ENCODE results near the gene FAM89A. TPM values are rescaled to one million over a fixed set of nuclear protein-coding genes. Genes with fewer than 3 reads are reported as not detected.

FAM89A gene
- total and polyA plus RNA-seq, 2 of the 8 experiments (the other 6 are each of a cell fraction or from before 2014, with no cell fraction given) = 2.1 to 2.2 TPM

DNA sequence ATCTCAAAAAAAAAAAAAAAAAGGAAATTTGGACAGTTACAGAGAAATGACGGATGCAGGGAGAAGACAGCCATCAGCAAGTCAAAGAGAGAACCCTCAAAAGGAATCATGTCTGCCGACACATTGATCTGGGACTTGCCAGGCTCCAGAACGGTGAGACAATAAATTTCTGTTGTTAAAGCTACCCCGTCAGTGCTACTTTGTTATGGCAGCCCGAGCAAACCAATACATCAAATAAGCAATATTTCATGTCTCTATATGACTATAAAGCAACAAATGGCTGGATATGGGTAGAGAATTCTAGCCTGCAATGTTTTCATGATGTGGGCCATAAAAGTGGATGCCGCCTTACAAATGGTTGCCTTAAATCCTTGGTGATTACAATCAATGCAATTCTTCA lies 23.3 kb upstream of the FAM89A start:
- Histone ChIP-seq H3K9me3 (ENCODE audit: insufficient read depth in 2 of 2, low read depth in 1 of 2, low read length in 1 of 2) (no peaks in the 10 kb centered on the region), H3K4me2 (ENCODE audit: insufficient read depth in 1 of 2, low read depth in 2 of 2, low read length in 2 of 2) (no peak overlapping the region), H2BK15ac (ENCODE audit: low read length) (no peak overlapping the region), H3K79me1 (ENCODE audit: low read depth, low read length) (no peaks in the 10 kb centered on the region), H4K5ac (ENCODE audit: insufficient read length, low read depth, low read length) (no peak overlapping the region), H4K20me1 (replicated peaks in 1 of 2; ENCODE audit: control insufficient read depth in 1 of 2, insufficient read depth in 2 of 2, low read length in 2 of 2) (no peaks in the 10 kb centered on the region), H3K23me2 (ENCODE audit: low read depth, low read length) (no peaks in the 10 kb centered on the region), H4K8ac (ENCODE audit: extremely low read depth, insufficient read depth, low read length) (no peak overlapping the region), H2AFZ (ENCODE audit: low read length) (no peak overlapping the region), H3K36me3 (ENCODE audit: control insufficient read depth in 2 of 4, insufficient read depth in 4 of 4, low read length in 3 of 4) (no peaks in the 10 kb centered on the region), H3K4me3 (ENCODE audit: extremely low read depth in 1 of 4, insufficient read depth in 2 of 4, low read depth in 3 of 4, low read length in 4 of 4) (no peak overlapping the region), H3K4me1 (replicated peaks in 1 of 4; ENCODE audit: control insufficient read depth in 3 of 4, insufficient read depth in 4 of 4, low read length in 3 of 4) (no peaks in the 10 kb centered on the region), H3K27me3 (replicated peaks in 1 of 4; ENCODE audit: control insufficient read depth in 3 of 4, extremely low read depth in 1 of 4, insufficient read depth in 3 of 4, low read length in 3 of 4) (no peaks in the 10 kb centered on the region), H3K9ac (replicated peaks in 1 of 4; ENCODE audit: extremely low read depth in 1 of 4, low read depth in 3 of 4, low read length in 3 of 4) (no peak overlapping the region), H2AK5ac (ENCODE audit: low read depth, low read length) (no peak overlapping the region), H3K18ac (ENCODE audit: extremely low read depth, low read length) (no peak overlapping the region), H4K91ac (replicated peaks; ENCODE audit: insufficient read length, low read length) (no peak overlapping the region), H2BK120ac (replicated peaks; ENCODE audit: low read depth, low read length) (no peak overlapping the region), H2BK20ac (ENCODE audit: low read length) (no peak overlapping the region), H2BK5ac (ENCODE audit: low read depth, low read length) (no peak overlapping the region), H3K4ac (replicated peaks; ENCODE audit: insufficient read length, low read depth, low read length) (no peak overlapping the region), H2BK12ac (ENCODE audit: low read depth, low read length) (no peak overlapping the region), H3K14ac (ENCODE audit: insufficient read length) (no peak overlapping the region), H3K56ac (replicated peaks; ENCODE audit: insufficient read length, low read depth, low read length) (no peak overlapping the region), H3K23ac (ENCODE audit: insufficient read length) (no peak overlapping the region), H3K27ac (ENCODE audit: low read depth, low read length) (no peak overlapping the region), H3K79me2 (ENCODE audit: control insufficient read depth in 1 of 2, insufficient read depth in 2 of 2, low read length in 2 of 2) (no peaks in the 10 kb centered on the region)
- 93% methylated on average over 6 of the region's 6 CpGs; no CpG with 5 or more reads in 1 of the 2 experiments for WGBS, 2 experiments (ENCODE audit: extremely low coverage in 1 of 2, insufficient coverage in 1 of 2, insufficient read length in 1 of 2, insufficient replicate concordance in 2 of 2, low coverage in 1 of 2, low lambda C conversion rate in 2 of 2, missing lambda C conversion rate in 1 of 2)
- ChIA-PET POLR2A (ENCODE audit: partially characterized antibody) (no interaction called here), CTCF (ENCODE audit: partially characterized antibody) (interaction anchor here (0.7 to 1.2 kb wide), 4 partner anchors 10 to 48 kb away, joined by 3 read pairs; no protein-coding TSS in a partner anchor)
- FAIRE-seq = no peak
- no peak for TF ChIP-seq GTF2F1 (IDR thresholded peaks at IDR 0.05; ENCODE audit: borderline replicate concordance, low read depth, low read length)
- TF ChIP-seq, protein P1, sequence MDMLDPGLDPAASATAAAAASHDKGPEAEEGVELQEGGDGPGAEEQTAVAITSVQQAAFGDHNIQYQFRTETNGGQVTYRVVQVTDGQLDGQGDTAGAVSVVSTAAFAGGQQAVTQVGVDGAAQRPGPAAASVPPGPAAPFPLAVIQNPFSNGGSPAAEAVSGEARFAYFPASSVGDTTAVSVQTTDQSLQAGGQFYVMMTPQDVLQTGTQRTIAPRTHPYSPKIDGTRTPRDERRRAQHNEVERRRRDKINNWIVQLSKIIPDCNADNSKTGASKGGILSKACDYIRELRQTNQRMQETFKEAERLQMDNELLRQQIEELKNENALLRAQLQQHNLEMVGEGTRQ (IDR thresholded peaks at IDR 0.05; ENCODE audit: low read length) = no peak
- TF ChIP-seq, protein P2, sequence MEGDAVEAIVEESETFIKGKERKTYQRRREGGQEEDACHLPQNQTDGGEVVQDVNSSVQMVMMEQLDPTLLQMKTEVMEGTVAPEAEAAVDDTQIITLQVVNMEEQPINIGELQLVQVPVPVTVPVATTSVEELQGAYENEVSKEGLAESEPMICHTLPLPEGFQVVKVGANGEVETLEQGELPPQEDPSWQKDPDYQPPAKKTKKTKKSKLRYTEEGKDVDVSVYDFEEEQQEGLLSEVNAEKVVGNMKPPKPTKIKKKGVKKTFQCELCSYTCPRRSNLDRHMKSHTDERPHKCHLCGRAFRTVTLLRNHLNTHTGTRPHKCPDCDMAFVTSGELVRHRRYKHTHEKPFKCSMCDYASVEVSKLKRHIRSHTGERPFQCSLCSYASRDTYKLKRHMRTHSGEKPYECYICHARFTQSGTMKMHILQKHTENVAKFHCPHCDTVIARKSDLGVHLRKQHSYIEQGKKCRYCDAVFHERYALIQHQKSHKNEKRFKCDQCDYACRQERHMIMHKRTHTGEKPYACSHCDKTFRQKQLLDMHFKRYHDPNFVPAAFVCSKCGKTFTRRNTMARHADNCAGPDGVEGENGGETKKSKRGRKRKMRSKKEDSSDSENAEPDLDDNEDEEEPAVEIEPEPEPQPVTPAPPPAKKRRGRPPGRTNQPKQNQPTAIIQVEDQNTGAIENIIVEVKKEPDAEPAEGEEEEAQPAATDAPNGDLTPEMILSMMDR (IDR thresholded peaks at IDR 0.05; ENCODE audit: control extremely low read depth in 1 of 3, insufficient read depth in 1 of 3, low read depth in 1 of 3, low read length in 3 of 3) = no peak
- no peak for DNase-seq (ENCODE audit: low read depth in 1 of 2, low spot score in 2 of 2)
